KOPT-K1 (cell line): ENCODE data around the gene SLC25A22.

Source experiments
- H3K27ac ChIP-seq: fragments of 200-600 bp; sonication (generic); 2 replicates; pipeline ENCODE4 v1.5.1; 2016; ENCODE audit warnings: antibody characterized with exemption, mild to moderate bottlenecking, low read depth, low read length; ENCODE audit not compliant: poor library complexity, severe bottlenecking
- H3K36me3 ChIP-seq: fragments of 200-600 bp; sonication (generic); 2 replicates; pipeline ENCODE4 v1.5.1; 2017; ENCODE audit warnings: antibody characterized with exemption, mild to moderate bottlenecking, low read length, moderate library complexity; ENCODE audit not compliant: insufficient read depth
- H3K9me3 ChIP-seq: fragments of 200-600 bp; sonication (generic); 2 replicates; pipeline ENCODE4 v1.5.1; 2017; ENCODE audit warnings: antibody characterized with exemption, low read length, mild to moderate bottlenecking; ENCODE audit not compliant: insufficient read depth, poor library complexity, severe bottlenecking

SLC25A22 gene

DNA sequence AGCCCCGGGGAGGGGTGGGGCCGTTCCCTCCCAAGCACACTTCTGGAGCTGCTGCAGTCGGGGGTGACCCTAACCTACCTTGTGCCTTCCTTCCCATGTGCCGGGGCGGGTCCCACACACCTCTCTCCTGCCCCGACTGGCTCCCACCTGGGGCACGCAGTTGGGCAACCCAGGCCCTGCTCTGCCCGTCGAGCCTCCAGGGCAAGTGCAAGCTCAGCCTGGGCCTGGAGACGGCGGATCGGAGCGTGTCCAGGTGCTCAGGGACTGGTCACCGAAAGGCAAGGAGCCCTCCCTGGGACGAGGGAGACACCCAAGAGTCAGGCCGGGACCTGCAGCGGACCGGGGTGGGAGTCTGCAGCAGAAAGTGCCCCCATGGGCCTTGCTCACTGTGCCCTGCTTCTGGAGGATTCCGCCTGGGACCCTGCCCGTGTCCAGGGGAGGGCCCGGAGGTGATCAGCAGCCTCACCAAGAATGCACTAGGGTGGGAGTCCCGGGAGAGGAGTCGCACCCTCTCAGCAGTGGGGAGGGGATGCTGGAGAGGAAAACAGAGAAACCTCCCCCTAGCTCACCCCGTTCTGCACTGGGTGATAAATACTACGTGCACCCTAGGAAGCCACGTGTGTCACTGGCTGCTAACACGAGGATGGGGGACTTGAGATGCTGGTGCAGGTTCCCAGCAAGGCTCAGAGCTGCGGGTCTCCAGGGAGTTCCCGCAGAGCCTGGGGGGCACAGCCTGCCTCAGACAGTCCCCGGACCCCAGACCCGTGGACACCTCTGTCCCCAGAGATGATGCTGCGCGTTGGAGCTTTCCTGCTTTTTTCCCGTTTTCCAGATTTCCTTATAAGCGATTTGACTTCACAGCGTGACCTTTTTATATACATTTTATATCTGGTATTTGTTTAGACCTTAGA is 15.6 kb downstream of the SLC25A22 start:
- H3K9me3 ChIP-seq, result no peaks in the 10 kb centered on the region
- no peak overlapping the region for H3K27ac ChIP-seq
- peaks cover 12% of the 10 kb centered on the region; the same call in 1 of the 2 replicates for H3K36me3 ChIP-seq

GRCh38 chr11:779955-780532 is 18.0 kb downstream of the SLC25A22 start:
- no peaks in the 10 kb centered on the region for H3K9me3 ChIP-seq
- H3K36me3 ChIP-seq, result peaks cover 15% of the 10 kb centered on the region; the same call in 1 of the 2 replicates
- no peak overlapping the region for H3K27ac ChIP-seq

- H3K27ac ChIP-seq, result no peak overlapping the region
- peaks cover 23% of the 10 kb centered on the region; the same call in 1 of the 2 replicates for H3K36me3 ChIP-seq
- H3K9me3 ChIP-seq, result no peaks in the 10 kb centered on the region
Measured at GRCh38 chr11:778976-779954, 18.8 kb downstream of the SLC25A22 start.

GRCh38 chr11:777288-778255 is 20.5 kb downstream of the SLC25A22 start, which contains the start of gene GATD1:
Gene GATD1 (minus strand): TSS chr11:777487. CDS start chr11:777462, 25 bp downstream.
- H3K9me3 ChIP-seq, result no peaks in the 10 kb centered on the region
- H3K36me3 ChIP-seq, result peaks cover 40% of the 10 kb centered on the region
- H3K27ac ChIP-seq, result peak within 1 kb of the TSS; percentile 91

- peaks cover 47% of the 10 kb centered on the region for H3K36me3 ChIP-seq
- no peaks in the 10 kb centered on the region for H3K9me3 ChIP-seq
- peak overlapping the region; percentile 91 for H3K27ac ChIP-seq
Measured at GRCh38 chr11:776561-777287, 21.4 kb downstream of the SLC25A22 start.

DNA sequence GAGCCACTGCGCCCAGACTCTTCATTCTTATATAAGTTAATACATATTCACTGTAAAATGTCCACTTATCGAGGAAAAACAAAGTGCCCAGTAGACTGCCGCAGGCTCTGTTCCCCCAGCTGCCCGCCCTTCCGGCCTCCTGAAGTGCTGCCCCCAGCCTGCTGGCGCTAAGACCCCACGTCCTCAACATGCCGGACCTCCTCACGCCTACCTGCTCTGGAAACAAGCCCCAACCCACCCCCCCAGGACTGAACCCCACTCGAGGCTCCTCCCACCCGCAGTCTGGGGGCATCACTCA is 21.9 kb downstream of the SLC25A22 start:
- H3K9me3 ChIP-seq, result no peaks in the 10 kb centered on the region
- H3K36me3 ChIP-seq, result peaks cover 52% of the 10 kb centered on the region
- H3K27ac ChIP-seq, result peak overlapping the region; percentile 91

DNA sequence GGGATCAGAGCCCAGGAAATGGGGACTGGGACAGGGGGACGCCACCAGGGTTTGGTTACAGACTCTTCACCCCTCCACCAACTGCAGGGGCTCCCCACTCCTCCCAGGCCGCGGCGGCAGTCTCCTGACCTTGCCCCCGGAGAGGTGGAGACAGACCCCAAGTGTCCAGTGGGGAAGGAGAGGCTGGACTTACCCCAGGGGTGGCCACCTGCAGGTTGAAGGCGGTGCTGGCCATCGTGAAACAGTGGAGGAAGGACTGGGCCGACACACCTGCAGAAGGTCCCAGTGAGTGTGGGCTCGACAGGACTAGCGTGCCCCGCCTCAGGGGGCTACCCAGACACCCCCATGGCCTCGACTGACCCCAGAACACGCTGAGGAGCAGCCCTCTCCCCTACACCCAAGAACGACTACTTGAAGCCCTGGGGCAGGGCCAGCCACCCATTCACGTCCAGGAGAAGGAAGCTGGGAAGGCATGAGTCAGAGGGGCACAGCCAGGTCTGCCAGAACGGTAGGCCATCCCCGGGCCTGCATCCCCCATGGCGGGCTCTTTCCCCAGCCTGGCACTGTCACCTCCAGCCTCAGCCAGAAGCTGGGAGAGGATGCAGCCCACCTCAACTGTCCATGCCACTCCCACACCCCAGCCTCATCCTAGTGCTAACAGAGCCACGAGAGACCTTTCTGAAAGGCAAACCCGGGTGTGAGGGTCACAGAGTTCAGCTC is 23.0 kb downstream of the SLC25A22 start:
- Histone ChIP-seq H3K27ac (no peak overlapping the region), H3K9me3 (no peaks in the 10 kb centered on the region), H3K36me3 (peaks cover 64% of the 10 kb centered on the region)

GRCh38 chr11:773830-774229 is 24.3 kb downstream of the SLC25A22 start:
- no peaks in the 10 kb centered on the region for H3K9me3 ChIP-seq
- H3K36me3 ChIP-seq, result peaks cover 60% of the 10 kb centered on the region

DNA sequence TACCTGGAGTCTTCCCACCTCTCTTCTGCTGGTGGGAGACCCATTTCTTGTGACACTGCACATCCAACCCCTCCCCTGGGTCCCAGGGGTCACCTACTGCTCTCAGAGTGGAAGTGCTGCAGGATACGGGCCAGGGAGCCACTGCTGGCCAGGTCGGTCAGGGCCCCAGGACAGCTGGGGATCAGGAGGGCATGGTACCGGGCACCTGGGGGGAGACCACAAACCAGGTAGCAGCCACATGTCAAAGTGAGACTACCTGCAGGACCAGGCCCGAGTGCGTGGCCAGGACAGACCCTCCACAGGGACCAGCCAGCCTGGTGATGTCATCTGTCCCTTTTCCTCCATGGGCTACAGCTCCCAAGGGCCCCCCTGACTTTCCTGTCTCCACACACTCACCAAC is 24.7 kb downstream of the SLC25A22 start:
- peaks cover 57% of the 10 kb centered on the region for H3K36me3 ChIP-seq
- H3K27ac ChIP-seq, result no peak overlapping the region
- no peaks in the 10 kb centered on the region for H3K9me3 ChIP-seq

More at GRCh38 chr11:773830-774229, 24.3 kb downstream of the SLC25A22 start:
- H3K27ac ChIP-seq, result no peak overlapping the region

DNA sequence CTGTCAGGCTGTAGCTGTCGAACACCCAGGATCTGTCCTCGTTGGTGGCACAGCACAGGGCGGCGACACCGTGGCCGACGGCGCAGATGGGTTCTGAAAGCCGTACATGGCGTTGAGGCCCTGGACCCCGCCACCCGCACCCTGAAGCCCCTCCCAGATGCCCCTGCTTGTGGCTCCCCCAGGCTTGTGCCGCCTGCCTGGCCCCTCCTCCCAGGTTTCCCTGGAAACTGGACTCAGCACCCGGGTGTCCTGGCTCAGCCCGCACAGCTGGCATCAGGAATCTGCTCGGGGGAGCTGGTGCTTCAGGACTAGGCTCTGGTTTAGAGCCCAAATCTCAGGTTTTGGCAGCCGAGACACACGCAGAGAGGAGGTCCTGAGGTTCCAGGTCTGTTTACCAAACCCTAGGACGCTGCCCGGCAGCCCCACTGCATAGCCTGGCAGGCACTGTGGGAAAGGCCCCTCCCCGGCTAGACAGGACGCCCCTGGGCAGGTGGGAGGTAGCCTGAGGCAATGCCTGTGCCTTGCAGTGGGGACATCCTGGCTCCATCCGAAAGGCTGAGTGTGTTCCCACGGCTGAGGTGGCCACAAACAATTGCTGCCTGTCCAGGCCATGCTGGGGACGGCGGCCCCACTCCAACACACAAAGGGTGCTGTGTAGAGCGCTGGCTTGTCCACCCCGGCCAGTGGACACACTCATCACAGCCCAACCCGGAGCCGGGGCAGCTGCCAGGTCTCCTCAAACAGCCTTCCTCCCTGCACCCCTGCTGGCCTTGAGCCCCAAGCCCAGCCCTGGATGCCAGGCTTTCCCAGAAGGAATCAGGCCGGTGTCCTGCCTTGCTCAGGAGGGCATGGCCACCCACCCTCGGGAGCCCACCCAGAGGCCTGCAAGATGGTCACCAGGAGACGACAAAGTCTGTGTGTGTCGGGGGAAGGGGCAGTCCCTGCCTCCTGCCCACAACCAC is 25.4 kb downstream of the SLC25A22 start:
- no peak overlapping the region for H3K27ac ChIP-seq
- H3K9me3 ChIP-seq, result no peaks in the 10 kb centered on the region
- peaks cover 57% of the 10 kb centered on the region for H3K36me3 ChIP-seq

DNA sequence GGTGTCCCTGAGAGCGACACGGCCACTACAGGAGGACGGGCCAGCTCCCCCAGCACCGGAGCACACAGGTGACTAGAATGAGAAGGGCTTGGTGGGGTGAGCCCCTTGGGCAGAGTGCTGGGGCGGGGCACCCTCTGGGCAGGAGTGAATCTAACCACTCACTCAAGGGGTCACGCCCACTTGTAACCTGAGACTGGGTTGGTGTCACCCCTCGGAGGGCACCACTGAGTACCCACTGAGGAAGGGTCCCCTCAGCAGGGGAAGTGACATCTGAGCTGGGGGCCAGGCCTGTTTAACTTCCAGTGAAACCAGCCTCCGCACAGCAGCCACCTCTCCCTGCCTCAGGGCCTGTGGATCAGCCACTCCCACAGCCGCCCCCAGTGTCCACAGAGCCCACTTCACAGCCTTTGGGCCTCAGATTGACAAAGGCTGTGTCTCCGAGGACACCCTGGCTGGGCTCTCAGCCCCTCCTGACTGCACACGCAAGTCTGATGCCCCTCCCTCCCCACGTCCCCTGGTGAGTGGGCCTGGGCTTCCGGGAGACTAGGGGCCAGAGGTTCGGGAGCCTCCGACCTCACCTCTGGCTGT is 26.4 kb downstream of the SLC25A22 start:
- H3K27ac ChIP-seq, result no peak overlapping the region
- no peaks in the 10 kb centered on the region for H3K9me3 ChIP-seq
- H3K36me3 ChIP-seq, result peaks cover 66% of the 10 kb centered on the region
